Breast epithelium (tissue), 3 donors: ENCODE data around the gene ADD2.

ENCODE experiments used
- CTCF ChIP-seq, 3 donors: fragments of 450-650 bp; IDR thresholded peaks; one replicate each; pipeline ENCODE4 v1.5.1; 2016 to 2017; ENCODE audit warnings: antibody characterized with exemption in 3 of 3, mild to moderate bottlenecking in 3 of 3, moderate library complexity in 3 of 3
- POLR2A ChIP-seq: fragments of 450-650 bp; IDR thresholded peaks from one replicate; pipeline ENCODE4 v1.6.1; 2016; ENCODE audit warnings: antibody characterized with exemption, mild to moderate bottlenecking, moderate library complexity

GRCh38 chr2:70746094-70746974 lies 21.7 kb downstream of the ADD2 start:
- no peak for TF ChIP-seq POLR2A
- TF ChIP-seq CTCF (IDR thresholded peaks at IDR 0.05) = no peak
